H1 (cell line): ENCODE measurements around the gene ZNF776. TPM values are rescaled to one million over a fixed set of nuclear protein-coding genes. Genes with fewer than 3 reads are reported as not detected.

ENCODE experiments used
- ASH2L ChIP-seq: fragments of 200-600, 300-600 bp; sonication (generic); IDR thresholded peaks from one replicate; pipeline ENCODE4 v1.7.1; 2017; ENCODE audit warnings: low read length
- BCL11A ChIP-seq, 2 experiments: IDR thresholded peaks; one replicate each; pipeline ENCODE4 v1.6.1; 2011; ENCODE audit warnings: low read depth in 2 of 2, low read length in 2 of 2, mild to moderate bottlenecking in 2 of 2
- BRCA1 ChIP-seq: IDR thresholded peaks from 2 replicates; pipeline ENCODE4 v1.6.1; 2012; ENCODE audit warnings: low read depth, low read length, improper control_type of control experiment
- CEBPB ChIP-seq: IDR thresholded peaks from 2 replicates; pipeline ENCODE4 v1.6.1; 2012; ENCODE audit warnings: low read depth, low read length
- CHD7 ChIP-seq: fragments of 300-600 bp; sonication (generic); IDR thresholded peaks from 2 replicates; pipeline ENCODE4 v1.7.1; 2012; ENCODE audit warnings: low read length, moderate library complexity, mild to moderate bottlenecking, inconsistent platforms; ENCODE audit not compliant: insufficient replicate concordance
- CREB1 ChIP-seq: IDR thresholded peaks from 2 replicates; pipeline ENCODE4 v1.6.1; 2012; ENCODE audit warnings: inconsistent platforms
- FOSL1 ChIP-seq: IDR thresholded peaks from 2 replicates; pipeline ENCODE4 v1.6.1; 2011; ENCODE audit warnings: mild to moderate bottlenecking, low read depth, low read length, moderate library complexity; ENCODE audit not compliant: insufficient read depth
- GABPA ChIP-seq: IDR thresholded peaks from 2 replicates; pipeline ENCODE4 v1.6.1; 2011; ENCODE audit warnings: mild to moderate bottlenecking, low read length, moderate library complexity, borderline replicate concordance; ENCODE audit not compliant: insufficient read depth
- GTF2F1 ChIP-seq: IDR thresholded peaks from 2 replicates; pipeline ENCODE4 v1.6.1; 2012; ENCODE audit warnings: low read depth, low read length, improper control_type of control experiment, borderline replicate concordance
- KDM5A ChIP-seq: fragments of 200-600 bp; IDR thresholded peaks from 2 replicates; pipeline ENCODE4 v1.7.1; 2012; ENCODE audit warnings: mild to moderate bottlenecking, low read length, inconsistent platforms, mixed read lengths
- PHF8 ChIP-seq: fragments of 200-600 bp; sonication (generic); conservative IDR thresholded peaks from 2 replicates; pipeline ENCODE4 v1.7.1; 2012; ENCODE audit warnings: low read depth, mild to moderate bottlenecking, inconsistent platforms, low read length, moderate library complexity
- RNF2 ChIP-seq: fragments of 200-900, 300-1000 bp; sonication (generic); IDR thresholded peaks from 2 replicates; pipeline ENCODE4 v1.7.1; 2016; ENCODE audit warnings: borderline replicate concordance, low read depth, mild to moderate bottlenecking, antibody characterized with exemption, low read length; ENCODE audit not compliant: poor library complexity, severe bottlenecking; ENCODE audit errors: missing control alignments
- polyA plus RNA-seq, 7 experiments: library from polyadenylated mRNA; depleted of rRNA in 3 of 7; stranded (reverse) in 5 of 7; unstranded in 2 of 7; fragments of >200 nt in 5 of 7; fragments of 200-250 nt in 2 of 7; gene quantifications; 1 replicate in 5 of 7; 2 replicates in 1 of 7; 4 replicates in 1 of 7; pipeline versions ENCODE4 v1.2.1 to v1.2.3, GENCODE V29; 2011 to 2013; ENCODE audit warnings: missing spikeins in 2 of 7, mixed read lengths in 2 of 7
- total RNA-seq: library from RNA; stranded (reverse); fragmentation: NEBNext Ultra II Directional; extraction: Animal tissue kit (Norgen Biotek cat#: 25700); gene quantifications from 2 replicates; pipeline ENCODE4 v1.2.1, GENCODE V29; 2021

The ZNF776 gene
- total and polyA plus RNA-seq, 2 of the 8 experiments (the other 6 are each of a cell fraction or from before 2014, with no cell fraction given): 7.8 to 20.5 TPM

DNA sequence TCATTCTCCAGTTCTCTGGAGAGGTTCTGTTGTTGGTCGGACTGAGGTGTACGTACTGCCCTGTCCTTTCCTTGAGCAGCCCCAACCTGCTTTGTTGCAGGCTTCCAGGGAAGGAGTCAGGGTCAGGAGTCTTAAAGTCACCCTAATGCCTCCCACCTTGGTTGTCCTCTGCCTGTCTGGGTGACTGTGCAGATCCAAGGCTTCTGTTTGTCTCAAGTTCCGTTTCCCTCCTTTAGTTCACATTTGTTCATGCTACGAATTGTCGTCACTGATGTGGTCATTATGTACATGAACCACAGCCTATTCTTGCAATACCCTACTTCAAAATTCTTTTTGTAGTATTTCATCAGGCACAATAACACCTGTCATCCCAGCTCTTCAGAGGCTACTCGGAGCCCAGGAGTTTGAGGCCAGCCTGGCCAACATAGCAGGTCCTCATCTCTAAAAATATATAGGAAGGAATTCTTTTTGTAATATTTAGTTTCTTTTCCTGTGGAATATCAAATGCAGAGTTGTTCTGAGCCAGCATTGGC, 30.2 kb downstream of the ZNF776 start (continued):
- TF ChIP-seq CHD7 (no peak), RNF2 (no peak), BCL11A (IDR thresholded peaks at IDR 0.05; ENCODE audit: low read depth in 2 of 2, low read length in 2 of 2) (no peak), GTF2F1 (no peak), ASH2L (no peak), CEBPB (no peak), KDM5A (no peak), CREB1 (no peak), PHF8 (no peak), GABPA (no peak), FOSL1 (no peak), BRCA1 (no peak)
